Measurements from ENCODE around the gene DCST1.

DNA sequence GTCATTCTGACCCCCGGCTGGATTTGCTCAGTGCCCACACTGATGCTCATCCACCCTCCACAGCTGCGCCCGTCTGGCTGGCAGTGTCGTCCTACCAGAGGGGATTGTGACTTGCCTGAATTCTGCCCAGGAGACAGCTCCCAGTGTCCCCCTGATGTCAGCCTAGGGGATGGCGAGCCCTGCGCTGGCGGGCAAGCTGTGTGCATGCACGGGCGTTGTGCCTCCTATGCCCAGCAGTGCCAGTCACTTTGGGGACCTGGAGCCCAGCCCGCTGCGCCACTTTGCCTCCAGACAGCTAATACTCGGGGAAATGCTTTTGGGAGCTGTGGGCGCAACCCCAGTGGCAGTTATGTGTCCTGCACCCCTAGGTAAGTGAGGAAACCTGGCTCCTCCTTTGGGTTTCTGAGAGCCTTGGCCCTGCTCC, 24.2 kb downstream of the DCST1 start:
- TF ChIP-seq, protein P1, sequence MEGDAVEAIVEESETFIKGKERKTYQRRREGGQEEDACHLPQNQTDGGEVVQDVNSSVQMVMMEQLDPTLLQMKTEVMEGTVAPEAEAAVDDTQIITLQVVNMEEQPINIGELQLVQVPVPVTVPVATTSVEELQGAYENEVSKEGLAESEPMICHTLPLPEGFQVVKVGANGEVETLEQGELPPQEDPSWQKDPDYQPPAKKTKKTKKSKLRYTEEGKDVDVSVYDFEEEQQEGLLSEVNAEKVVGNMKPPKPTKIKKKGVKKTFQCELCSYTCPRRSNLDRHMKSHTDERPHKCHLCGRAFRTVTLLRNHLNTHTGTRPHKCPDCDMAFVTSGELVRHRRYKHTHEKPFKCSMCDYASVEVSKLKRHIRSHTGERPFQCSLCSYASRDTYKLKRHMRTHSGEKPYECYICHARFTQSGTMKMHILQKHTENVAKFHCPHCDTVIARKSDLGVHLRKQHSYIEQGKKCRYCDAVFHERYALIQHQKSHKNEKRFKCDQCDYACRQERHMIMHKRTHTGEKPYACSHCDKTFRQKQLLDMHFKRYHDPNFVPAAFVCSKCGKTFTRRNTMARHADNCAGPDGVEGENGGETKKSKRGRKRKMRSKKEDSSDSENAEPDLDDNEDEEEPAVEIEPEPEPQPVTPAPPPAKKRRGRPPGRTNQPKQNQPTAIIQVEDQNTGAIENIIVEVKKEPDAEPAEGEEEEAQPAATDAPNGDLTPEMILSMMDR (IDR thresholded peaks at IDR 0.05): no peak
- TF ChIP-seq POLR2A (IDR thresholded peaks at IDR 0.05): no peak

Measured in body of pancreas (tissue), 4 donors.